GM19397 (cell line): ENCODE measurements around the gene CAMP.
"Not testable (repeated sequence)": the region's sequence is repeated elsewhere in the genome, so short reads cannot be mapped to it uniquely, and the experiment has no call there.

ENCODE experiments used
- ATAC-seq: cut with Tn5 transposase; IDR thresholded peaks from one replicate; pipeline ENCODE4 v1.9.1; 2021; ENCODE audit warnings: mild to moderate bottlenecking, moderate library complexity; ENCODE audit not compliant: unreplicated experiment

The CAMP gene

DNA sequence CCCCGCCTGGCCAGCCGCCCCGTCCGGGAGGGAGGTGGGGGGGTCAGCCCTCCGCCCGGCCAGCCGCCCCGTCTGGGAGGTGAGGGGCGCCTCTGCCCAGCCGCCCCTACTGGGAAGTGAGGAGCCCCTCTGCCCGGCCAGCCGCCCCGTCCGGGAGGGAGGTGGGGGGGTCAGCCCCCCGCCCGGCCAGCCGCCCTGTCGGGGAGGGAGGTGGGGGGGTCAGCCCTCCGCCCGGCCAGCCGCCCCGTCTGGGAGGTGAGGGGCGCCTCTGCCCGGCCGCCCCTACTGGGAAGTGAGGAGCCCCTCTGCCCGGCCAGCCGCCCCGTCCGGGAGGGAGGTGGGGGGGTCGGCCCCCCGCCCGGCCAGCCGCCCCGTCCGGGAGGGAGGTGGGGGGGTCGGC, 11.5 kb upstream of the CAMP start:
- ATAC-seq, result not testable (repeated sequence)

DNA sequence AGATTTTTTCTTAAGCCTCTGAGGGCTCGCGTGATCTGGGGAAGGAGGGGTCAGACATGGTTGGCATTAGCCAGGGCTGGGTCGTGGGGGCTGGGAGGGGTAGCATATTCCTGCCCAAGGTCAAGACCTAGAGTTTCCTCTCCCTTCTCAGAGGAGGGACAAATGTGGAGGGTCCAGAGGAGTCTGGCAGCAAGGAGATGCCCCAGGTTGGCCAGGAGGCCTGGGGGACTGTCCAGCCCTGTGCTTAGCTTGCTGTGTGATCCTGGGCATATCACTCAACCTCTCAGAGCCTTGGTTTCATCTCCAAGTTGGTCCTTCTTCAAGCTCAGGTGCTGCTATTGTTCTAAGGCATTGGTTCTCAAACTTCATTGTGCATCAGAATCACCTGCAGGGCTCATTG, 9.1 kb upstream of the CAMP start:
- ATAC-seq, result no peak

DNA sequence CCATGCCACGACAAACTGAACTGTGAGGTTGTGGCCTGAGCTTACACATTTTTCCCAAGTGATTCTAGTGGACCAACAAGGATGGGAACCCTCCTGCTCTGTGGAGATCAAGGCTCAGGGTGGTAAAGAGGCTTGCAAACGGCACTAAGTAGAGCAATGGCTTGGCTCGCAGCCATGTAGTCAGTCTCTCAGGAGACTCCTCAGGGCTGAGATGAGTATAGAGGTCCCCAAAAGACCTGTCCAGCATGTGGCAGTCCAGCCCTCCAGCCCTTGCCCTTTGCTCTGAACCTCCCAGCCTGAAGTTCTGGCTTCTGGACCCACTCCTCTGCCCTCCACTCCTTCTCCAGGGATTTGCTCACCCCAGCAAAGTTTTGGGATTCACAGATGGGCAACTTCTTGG, 8.3 kb upstream of the CAMP start:
- ATAC-seq, result no peak

DNA sequence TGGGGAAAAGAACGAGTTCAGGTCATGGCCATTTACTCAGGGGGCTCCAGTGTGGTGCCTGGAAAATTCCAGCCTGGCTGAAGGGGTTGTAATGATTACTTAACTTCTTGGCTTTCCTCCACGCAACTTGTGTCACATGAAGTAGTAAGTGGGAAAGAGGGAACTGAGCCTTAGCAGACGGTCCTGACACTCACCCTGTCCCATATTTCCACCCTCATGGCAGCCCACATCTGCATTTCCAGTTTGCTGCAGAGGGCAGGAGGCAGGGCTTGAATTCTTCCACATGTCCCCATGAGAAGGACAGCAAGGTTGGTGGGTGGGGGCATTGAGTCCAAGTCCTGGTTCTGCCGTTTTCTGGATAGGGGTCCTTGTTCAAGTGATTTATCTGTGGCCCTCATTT, 7.8 kb upstream of the CAMP start:
- ATAC-seq, result no peak

DNA sequence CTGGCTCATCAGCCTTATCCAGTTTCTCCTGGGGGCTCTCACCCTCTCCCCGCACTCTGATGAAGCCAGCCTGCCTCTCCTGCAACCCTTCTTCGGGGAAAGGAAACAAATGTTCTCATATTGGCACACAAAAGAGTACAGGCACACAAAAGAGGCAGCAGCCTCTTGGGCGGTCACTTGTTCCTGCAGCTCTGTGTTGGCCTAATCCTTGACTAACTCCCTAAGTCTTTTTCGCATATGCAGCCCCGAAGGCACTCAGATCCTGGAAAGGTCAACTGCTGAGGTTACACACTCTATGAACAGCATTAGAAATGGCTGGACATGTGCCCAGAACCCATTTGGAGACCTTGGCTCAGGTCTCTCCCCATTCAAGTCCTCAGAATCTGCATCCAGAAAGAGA, 7.4 kb upstream of the CAMP start:
- ATAC-seq, result no peak

DNA sequence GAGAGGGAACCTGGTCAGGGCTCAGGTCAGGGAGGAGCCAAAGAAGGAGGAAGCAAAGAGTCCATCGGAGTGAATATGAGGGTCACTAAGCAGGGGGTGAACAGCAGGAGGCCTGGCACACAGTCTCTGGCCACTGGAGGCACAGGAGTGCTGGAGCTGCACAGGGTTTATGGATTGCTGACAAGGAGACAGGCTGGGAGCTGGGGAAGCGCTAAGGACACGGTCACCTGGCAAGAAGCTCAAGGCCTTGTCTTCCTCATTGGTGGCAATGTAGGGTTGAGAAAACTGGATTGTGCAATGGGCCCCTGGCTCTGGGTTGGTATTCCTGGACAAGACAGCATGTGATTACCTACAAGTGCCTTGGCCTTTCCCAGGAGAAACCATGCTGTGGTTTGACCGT, 5.8 kb upstream of the CAMP start:
- no peak for ATAC-seq

DNA sequence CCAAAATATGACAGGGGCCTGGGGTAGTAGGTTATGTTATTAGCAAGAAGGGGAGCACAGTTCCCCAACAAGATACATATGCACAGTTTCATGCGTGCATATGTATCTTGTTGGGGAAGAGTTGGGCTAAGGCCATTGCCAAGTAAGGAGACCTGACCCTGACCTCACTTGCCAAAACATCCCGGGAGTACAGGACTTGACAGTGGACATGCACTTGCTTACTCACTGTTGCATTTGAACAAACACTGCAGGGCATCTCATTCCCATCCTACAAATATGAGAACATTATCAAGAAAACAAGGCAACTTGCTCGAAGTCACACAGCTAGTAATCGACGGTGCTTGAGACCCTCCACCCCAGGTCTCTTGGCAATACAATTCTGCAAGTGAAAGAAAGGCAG, 4.8 kb upstream of the CAMP start:
- ATAC-seq, result no peak

DNA sequence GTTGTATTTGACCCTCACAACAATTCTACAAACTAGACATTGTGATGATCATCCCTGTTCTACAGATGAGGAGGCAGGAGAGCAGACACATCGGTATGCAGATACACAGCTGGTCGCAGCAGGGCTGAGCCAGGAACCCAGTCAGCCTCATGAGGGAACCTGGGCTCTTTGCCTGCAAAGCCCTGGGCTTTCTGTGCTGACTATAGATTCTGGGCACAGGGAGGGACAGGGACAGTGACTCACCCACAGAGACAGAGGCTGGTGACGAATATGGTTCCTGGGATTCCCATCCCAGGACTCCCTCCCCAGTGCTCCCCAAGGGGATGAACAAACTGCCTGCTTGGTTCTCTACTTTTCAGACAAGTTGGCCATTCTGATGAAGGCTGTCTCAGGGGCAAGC, 3.8 kb upstream of the CAMP start:
- no peak for ATAC-seq

DNA sequence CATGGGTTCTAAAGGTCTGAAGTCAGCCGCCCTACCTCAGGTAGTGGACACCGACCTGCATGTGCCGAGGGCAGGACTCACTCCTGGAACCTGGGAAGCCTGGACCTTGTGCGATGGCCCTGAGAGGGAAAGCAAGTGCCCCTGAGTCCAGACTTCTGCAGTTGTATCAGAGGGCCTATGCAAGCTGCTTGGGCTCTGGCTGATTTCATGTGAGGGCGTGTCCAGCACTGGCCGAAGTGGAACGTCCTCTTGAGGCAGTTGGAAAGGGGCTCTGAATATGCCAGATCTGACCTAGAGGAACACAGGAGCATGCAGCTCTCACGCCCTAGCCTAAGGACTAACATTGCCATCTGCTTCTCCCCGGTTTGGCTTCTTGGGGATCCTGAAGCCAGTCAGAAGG, 2.5 kb upstream of the CAMP start:
- no peak for ATAC-seq

DNA sequence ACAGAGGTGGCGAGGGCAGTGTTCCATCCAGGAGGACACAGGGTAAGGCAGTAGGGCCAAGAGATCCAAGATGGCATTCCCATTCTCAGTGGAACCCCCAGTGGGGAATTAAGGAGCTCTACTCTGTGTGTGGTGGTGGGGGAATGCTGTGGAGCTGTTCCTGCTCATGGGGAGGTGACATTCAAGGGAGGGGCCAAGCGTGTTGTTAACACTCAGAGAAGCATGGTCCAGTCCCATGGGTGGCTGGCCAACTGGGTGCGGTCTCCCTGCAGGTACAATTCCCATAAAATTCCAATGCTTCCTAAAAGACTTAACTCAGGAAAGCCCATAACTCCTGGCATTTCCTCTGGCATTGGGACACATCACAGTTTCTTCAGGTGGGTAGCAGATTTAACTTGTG, 2.3 kb downstream of the CAMP start:
- no peak for ATAC-seq

DNA sequence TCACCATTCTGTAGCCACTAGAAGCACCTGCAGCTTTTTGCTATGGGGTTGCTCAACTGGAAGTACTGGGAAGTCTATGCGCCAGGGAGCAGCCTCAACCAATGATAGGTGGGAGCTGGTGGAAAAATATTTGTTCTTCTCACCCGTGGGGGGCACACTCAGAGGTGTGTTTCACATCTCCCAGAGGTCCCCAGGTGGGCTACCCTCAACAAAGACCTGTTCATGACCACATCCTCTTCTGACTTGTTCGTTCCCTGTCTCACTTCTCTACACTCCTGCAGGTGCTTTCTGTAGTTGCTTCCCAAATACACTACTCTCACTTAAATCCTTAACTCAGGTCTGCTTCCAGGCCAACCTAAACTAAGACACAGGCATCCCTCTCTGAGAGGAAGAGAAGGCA, 3.6 kb downstream of the CAMP start:
- no peak for ATAC-seq

DNA sequence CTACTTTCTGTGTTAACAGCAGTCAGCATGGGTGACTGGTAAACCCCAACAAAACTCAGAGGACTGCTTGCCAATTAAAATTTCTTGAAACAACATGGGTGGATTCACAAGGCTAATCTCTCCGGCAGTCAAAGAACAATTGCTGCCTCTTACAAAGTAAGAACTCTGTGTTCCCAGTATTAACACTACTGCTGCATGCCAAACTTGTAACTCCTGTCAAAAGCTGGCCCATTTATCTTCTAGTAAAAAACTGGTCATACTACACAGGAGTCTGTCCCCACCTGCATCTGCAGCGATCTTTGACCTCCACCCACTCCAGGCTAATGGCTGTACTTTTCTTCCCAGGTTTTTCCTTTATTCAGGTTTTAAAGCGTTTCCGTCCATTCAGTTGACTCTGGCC, 8.9 kb downstream of the CAMP start:
- ATAC-seq, result no peak

DNA sequence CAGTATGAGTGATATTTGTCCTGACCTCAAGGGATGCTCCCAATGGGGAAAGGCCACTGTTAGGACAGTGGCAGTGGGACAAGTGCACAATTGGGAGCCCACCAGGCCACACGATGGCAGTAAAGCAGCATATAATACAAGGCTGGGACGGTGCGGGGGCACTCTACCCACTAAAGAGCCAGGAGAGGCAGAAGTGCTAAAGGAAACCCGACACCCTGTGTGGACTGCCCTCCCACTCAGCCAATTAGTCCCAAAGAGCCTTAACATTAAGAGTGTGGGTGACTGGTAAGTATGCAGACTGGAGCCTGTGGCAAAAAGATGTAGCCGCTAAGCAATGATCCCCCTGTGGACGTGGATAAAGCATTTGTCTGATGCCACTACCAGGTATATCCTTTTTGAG, 9.4 kb downstream of the CAMP start:
- peak; percentile 57 for ATAC-seq

DNA sequence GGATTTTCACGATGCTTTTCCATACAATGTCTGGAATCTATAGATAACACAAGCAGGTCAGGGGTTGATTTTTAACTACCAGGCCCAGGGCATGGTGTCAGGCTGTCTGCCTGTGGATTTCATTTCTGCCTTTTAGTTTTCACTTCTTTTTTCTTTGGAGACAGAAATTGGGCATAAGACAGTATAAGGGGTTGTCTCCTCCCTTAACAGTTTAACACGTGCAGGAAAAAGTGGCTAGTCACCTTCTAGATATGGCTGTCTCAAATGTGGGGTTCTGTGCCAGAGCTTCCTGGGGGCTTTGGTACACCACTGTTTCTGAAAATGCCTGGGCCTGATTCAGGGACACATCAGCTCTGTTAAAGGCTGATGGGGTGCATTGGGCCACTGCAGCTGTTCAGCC, 10.2 kb downstream of the CAMP start:
- ATAC-seq, result no peak

DNA sequence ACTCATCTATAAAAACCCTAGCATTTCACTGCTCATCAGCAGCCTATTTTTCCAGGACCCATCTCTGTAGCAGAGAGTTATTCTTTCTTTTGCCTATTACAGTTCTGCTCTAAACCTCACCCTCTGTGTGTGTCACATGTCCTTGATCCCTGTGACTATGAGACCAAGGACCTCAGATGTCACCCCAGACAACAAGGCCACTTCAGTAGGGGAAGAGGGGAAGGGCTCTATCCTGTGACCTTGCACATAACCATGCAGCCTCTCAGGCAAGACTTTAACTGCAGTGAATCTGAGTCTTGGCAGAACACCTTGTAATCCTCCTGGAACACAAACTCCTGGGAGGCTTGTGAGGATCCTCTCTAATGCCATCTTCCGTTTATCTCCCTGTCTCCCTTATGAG, 13.2 kb downstream of the CAMP start:
- ATAC-seq, result no peak

DNA sequence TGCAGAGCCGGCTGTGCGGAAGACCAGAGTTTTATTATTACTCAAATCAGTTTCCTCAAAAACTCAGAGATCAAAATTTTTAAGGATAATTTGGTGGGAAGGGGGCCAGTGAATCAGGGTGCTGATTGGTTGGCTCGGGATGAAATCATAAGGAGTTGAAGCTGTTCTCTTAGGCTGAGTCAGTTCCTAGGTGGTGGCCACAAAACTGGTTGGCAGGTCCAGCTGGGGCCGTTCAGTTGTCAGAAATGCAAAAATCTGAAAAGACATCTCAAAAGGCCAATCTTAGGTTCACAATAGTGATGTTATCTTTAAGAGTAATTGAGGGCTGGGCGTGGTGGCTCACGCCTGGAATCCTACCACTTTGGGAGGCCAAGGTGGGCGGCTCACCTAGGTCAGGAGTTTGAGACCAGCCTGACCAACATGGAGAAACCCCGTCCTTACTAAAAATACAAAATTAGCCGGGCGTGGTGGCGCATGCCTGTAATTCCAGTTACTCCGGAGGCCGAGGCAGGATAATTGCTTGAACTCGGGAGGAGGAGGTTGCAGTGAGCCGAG, 15.3 kb downstream of the CAMP start:
- no peak for ATAC-seq

DNA sequence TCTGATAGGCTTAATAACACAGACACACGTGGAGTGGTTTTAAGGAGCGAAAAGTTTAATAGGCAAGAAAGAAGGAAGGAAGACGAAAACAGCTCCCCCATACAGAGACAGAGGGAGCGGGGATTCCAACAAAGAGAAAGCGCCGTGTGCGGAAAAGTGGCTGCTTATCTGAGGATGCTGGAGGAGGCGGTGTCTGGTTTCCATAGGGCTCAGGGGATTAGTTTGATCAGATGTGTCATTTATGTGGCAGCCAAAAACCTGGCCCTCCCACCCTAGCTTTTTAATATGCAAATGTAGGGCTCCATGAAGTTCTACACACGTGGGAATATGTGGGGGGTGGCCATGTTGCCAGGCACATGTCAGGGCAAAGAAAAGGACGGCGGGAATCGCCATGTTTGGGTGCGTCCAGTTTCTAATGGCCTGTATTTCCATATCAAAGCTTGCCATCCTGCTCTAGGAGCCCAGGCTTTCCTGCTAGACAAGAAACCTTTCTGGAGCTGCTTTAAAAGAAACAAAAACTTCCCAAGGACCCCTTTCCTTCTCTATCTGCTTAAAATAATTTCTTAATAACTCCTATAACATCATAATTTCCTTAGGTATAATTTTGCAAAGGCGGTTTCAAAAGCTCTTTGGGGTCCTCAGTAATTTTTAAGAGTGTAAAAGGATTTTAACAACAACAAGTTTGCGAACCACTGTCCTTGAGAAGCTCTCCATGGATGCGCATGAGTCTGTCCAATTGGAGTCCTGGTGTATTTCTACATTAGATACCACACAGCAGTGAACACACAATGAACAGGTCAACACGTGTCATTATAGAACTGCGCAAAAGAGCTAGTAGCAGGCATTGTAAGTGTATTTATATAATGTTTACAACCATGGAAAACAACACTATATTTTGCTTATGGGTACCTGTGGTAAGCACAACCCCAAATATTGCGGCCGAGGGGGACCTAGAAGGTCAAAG, 17.0 kb downstream of the CAMP start:
- no peak for ATAC-seq

DNA sequence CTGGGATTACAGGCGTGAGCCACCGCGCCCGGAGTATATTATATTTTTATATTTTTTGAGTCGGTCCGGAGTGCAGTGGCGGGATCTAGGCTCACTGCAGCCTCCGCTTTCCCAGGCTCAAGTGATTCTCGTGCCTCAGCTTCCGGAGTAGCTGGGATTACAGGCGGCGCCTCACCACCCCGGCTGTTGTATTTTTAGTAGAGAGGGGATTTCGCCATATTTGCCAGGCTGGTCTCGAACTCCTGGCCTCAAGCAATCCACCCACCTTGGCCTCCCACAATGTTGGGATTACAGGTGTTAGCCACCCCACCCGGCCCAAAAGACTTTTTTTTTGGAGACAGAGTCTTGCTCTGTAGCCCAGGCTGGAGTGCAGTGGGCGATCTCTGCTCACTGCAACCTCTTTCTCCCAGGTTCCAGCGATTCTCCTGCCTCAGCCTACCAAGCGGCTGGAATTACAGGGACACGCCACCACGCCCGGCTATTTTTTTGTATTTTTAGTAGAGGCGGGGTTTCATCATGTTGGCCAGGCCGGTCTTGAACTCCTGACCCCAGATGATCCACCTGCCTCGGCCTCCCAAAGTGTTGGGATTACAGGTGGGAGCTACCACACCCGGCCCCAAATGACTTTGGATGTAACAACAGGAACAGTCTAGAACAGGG, 18.6 kb downstream of the CAMP start:
- ATAC-seq, result no peak

DNA sequence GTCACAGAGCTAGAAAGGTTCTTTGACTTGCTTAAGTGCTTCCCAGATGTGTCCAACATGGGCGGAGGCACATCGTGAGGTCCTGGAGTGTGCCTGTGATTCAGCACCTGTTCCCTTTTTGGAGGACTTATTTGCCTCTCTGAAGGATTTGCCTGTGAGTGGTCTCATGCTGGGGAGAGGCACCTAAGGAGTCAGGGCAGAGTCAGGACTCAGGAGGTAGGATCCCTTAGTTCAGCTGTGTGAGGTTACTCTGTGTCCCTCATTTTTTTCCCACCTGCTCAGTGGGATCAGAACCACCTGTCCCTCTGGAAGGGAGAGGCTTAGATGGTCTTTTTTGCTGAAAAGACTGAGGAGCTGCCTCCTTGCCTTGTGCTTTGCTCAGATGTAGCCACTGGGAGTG, 20.6 kb downstream of the CAMP start:
- ATAC-seq, result no peak

DNA sequence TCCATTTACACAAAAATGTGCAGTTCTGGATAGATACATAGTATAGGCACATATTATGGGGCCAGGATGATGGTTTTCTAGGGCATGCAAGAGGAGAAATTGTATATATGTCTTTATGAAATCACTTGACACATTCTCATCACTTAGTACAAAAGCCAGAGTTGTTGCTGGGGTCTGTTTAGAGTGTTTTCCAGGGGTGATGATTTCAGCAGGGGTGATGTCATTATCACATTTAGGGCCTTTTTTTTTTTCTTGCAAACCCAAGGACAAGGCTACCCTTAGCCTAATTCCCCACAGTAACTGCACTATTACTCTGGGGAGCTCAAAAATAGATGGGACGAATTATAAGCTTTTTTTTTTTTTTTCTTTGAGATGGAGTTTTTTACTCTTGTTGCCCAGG, 21.2 kb downstream of the CAMP start:
- no peak for ATAC-seq

DNA sequence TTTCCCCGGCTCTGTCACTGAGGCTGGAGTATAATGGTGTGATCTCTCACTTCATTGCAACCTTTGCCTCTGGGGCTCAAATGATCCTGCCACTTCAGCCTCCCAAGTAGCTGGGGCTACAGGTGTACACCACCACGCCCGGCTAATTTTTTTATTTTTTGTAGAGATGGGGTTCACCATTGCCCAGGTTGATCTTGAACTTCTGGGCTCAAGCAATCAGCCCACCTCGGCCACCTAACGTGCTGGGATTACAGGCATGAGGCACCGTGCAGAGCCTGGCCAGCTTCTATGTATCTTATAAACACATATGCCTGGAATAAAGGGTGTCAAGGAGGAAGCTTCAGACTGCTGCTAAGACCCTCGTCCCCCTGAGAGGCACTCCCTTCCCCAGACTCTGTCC, 21.8 kb downstream of the CAMP start:
- no peak for ATAC-seq

DNA sequence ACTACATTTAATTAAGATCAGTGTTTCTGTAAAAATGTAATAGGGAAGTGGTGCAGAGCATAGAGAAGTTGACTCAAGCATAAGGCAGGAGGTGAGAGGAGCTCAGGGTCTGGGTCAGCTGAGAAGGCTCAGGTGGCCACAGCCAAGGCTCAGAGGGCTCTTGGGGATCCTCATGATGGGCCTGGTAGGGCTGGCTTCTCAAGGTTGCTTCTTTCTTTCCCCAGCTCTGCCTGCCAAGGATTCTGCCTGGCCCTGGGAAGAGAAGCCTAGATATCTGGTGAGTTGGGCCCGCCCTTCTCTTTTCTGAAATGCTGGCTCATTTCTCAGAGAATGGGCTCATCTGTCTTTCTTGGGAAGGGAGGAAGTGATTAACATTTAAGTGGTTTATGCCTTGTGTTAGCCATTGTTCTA, 24.1 kb downstream of the CAMP start:
- no peak for ATAC-seq
